Measurements from ENCODE around the gene G6PC2.
"Not testable (repeated sequence)": the region's sequence is repeated elsewhere in the genome, so short reads cannot be mapped to it uniquely, and the experiment has no call there.

G6PC2 gene

GRCh38 chr2:168907940-168908662, 7.0 kb downstream of the G6PC2 start:
- no peak for DNase-seq

GRCh38 chr2:168910330-168910729, 9.2 kb downstream of the G6PC2 start:
- no peak for DNase-seq

- DNase-seq: no peak
These were observed 11.4 kb downstream of the G6PC2 start for GRCh38 chr2:168912466-168912865.

- no peak for DNase-seq
These were observed 11.8 kb downstream of the G6PC2 start for GRCh38 chr2:168912901-168913369.

- DNase-seq: no peak
These were observed 12.4 kb downstream of the G6PC2 start for GRCh38 chr2:168913495-168913894.

- DNase-seq: no peak
These were observed 14.6 kb downstream of the G6PC2 start for GRCh38 chr2:168915441-168916330.

- DNase-seq: no peak
These were observed 15.2 kb downstream of the G6PC2 start for GRCh38 chr2:168916331-168916675.

GRCh38 chr2:168920504-168921157, 19.5 kb downstream of the G6PC2 start:
- no peak for DNase-seq

GRCh38 chr2:168926621-168927386, 25.7 kb downstream of the G6PC2 start:
- DNase-seq: no peak

GRCh38 chr2:168928113-168928831, 27.2 kb downstream of the G6PC2 start:
- no peak for DNase-seq

- DNase-seq: no peak
These were observed 27.9 kb downstream of the G6PC2 start for GRCh38 chr2:168929031-168929430.

- no peak for DNase-seq
These were observed 29.2 kb downstream of the G6PC2 start for GRCh38 chr2:168930242-168930641.

- DNase-seq: not testable (repeated sequence)
These were observed 31.1 kb downstream of the G6PC2 start for GRCh38 chr2:168932174-168932573.

GRCh38 chr2:168934826-168935225, 33.7 kb downstream of the G6PC2 start:
- DNase-seq: no peak

- no peak for DNase-seq
These were observed 34.9 kb downstream of the G6PC2 start for GRCh38 chr2:168935810-168936581.

- no peak for DNase-seq
These were observed 38.0 kb downstream of the G6PC2 start for GRCh38 chr2:168939061-168939460.

- DNase-seq: no peak
These were observed 38.8 kb downstream of the G6PC2 start for GRCh38 chr2:168939918-168940317.

GRCh38 chr2:168941297-168941696, 40.2 kb downstream of the G6PC2 start:
- DNase-seq: no peak

GRCh38 chr2:168944065-168944464, 43.0 kb downstream of the G6PC2 start:
- no peak for DNase-seq

- no peak for DNase-seq
These were observed 44.4 kb downstream of the G6PC2 start for GRCh38 chr2:168945508-168945907.

GRCh38 chr2:168948621-168949212, 47.6 kb downstream of the G6PC2 start:
- no peak for DNase-seq

All from stimulated activated CD4-positive, alpha-beta T cell treated with anti-CD3 and anti-CD28 coated beads, Interleukin-2, amount 100 ng/mL, for 24 hours (primary cell).